ENCODE measurements around the gene WDR59. TPM values are rescaled to one million over a fixed set of nuclear protein-coding genes. Genes with fewer than 3 reads are reported as not detected.

WDR59 gene
- total and polyA plus RNA-seq, 9 of the 15 experiments (the other 6 are each of a cell fraction or from before 2014, with no cell fraction given) = 12.7 to 126 (median 34.7) TPM

DNA sequence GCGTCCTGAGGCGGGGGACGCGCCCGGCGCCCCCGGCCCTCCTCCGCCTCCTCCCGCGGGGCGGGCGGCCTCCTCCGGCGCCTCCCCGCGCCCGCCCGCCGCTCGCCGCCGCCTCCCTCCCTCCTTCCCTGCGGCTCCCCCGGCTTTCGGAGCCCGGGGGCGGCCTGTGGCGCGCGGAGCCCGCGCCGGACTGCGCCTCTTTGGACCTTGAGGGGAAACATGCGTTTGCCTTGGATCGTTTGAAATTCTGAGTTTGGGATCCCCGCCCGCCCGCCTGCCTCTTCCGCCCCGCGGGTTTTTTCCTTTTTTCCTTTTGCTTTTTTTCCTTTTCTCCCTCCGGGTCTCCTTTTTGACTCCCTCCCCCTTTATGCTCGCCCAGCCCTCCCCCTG lies 14.3 kb upstream of the WDR59 start (continued):
- no peak; the same call in 1 of the 2 replicates for TF ChIP-seq GATAD2B (IDR thresholded peaks at IDR 0.05; ENCODE audit: borderline replicate concordance)
- TF ChIP-seq, protein P1, sequence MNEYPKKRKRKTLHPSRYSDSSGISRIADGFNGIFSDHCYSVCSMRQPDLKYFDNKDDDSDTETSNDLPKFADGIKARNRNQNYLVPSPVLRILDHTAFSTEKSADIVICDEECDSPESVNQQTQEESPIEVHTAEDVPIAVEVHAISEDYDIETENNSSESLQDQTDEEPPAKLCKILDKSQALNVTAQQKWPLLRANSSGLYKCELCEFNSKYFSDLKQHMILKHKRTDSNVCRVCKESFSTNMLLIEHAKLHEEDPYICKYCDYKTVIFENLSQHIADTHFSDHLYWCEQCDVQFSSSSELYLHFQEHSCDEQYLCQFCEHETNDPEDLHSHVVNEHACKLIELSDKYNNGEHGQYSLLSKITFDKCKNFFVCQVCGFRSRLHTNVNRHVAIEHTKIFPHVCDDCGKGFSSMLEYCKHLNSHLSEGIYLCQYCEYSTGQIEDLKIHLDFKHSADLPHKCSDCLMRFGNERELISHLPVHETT (CRISPR knock-in tag; conservative IDR thresholded peaks at IDR 0.05 in 1 of 2, IDR thresholded peaks at IDR 0.05 in 1 of 2) = 0 out of 4 replicates have a peak, but pooled peaks of 1 of the 2 experiments have one; percentile 18
- TF ChIP-seq, protein P2, sequence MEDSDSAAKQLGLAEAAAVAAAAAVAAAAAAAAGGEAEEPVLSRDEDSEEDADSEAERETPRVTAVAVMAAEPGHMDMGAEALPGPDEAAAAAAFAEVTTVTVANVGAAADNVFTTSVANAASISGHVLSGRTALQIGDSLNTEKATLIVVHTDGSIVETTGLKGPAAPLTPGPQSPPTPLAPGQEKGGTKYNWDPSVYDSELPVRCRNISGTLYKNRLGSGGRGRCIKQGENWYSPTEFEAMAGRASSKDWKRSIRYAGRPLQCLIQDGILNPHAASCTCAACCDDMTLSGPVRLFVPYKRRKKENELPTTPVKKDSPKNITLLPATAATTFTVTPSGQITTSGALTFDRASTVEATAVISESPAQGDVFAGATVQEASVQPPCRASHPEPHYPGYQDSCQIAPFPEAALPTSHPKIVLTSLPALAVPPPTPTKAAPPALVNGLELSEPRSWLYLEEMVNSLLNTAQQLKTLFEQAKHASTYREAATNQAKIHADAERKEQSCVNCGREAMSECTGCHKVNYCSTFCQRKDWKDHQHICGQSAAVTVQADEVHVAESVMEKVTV (CRISPR knock-in tag; IDR thresholded peaks at IDR 0.05) = no peak
- TF ChIP-seq ZBTB7A (IDR thresholded peaks at IDR 0.05; ENCODE audit: borderline replicate concordance, control insufficient read depth, low read depth, low read length) = peak; percentile 54; the same call in 1 of the 2 replicates
- TF ChIP-seq, protein P3, sequence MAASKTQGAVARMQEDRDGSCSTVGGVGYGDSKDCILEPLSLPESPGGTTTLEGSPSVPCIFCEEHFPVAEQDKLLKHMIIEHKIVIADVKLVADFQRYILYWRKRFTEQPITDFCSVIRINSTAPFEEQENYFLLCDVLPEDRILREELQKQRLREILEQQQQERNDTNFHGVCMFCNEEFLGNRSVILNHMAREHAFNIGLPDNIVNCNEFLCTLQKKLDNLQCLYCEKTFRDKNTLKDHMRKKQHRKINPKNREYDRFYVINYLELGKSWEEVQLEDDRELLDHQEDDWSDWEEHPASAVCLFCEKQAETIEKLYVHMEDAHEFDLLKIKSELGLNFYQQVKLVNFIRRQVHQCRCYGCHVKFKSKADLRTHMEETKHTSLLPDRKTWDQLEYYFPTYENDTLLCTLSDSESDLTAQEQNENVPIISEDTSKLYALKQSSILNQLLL (CRISPR knock-in tag; IDR thresholded peaks at IDR 0.05; ENCODE audit: borderline replicate concordance) = no peak
- no peak for TF ChIP-seq HDAC6 (IDR thresholded peaks at IDR 0.05; ENCODE audit: low read depth, low read length)
- TF ChIP-seq POLR2G (IDR thresholded peaks at IDR 0.05; ENCODE audit: low read depth, low read length) = peak; percentile 66
- TF ChIP-seq SMAD4 (CRISPR knock-in tag; conservative IDR thresholded peaks at IDR 0.05) = peak; percentile 76; the same call in 1 of the 2 replicates
- TF ChIP-seq, protein P4, sequence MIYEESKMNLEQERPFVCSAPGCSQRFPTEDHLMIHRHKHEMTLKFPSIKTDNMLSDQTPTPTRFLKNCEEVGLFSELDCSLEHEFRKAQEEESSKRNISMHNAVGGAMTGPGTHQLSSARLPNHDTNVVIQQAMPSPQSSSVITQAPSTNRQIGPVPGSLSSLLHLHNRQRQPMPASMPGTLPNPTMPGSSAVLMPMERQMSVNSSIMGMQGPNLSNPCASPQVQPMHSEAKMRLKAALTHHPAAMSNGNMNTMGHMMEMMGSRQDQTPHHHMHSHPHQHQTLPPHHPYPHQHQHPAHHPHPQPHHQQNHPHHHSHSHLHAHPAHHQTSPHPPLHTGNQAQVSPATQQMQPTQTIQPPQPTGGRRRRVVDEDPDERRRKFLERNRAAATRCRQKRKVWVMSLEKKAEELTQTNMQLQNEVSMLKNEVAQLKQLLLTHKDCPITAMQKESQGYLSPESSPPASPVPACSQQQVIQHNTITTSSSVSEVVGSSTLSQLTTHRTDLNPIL (CRISPR knock-in tag; IDR thresholded peaks at IDR 0.05) = no peak
- TF ChIP-seq EZH2 (IDR thresholded peaks at IDR 0.05; ENCODE audit: borderline replicate concordance, low read depth, low read length) = no peak
- no peak for TF ChIP-seq PCBP2 (IDR thresholded peaks at IDR 0.05; ENCODE audit: low read depth, low read length, poor library complexity, severe bottlenecking)
- TF ChIP-seq ZNF696 (CRISPR knock-in tag; conservative IDR thresholded peaks at IDR 0.05) = no peak
